Keratinocyte (primary cell): ENCODE data around the gene COL16A1.

Experiments
- CTCF ChIP-seq, 3 experiments: IDR thresholded peaks in 1 of 3; conservative IDR thresholded peaks in 1 of 3; optimal IDR thresholded peaks in 1 of 3; 2 replicates in 2 of 3; 3 replicates in 1 of 3; pipeline versions ENCODE3 to v1.5.1; 2011; ENCODE audit warnings: low read length in 3 of 3, mild to moderate bottlenecking in 3 of 3, moderate library complexity in 2 of 3, control low read depth in 1 of 3, inconsistent platforms in 1 of 3; ENCODE audit not compliant: insufficient read depth in 2 of 3; ENCODE audit errors: extremely low read depth in 1 of 3
- EZH2 ChIP-seq: IDR thresholded peaks from one replicate; pipeline ENCODE4 v1.6.1; 2012; ENCODE audit warnings: inconsistent platforms, mild to moderate bottlenecking, low read length, moderate library complexity

- TF ChIP-seq CTCF (optimal IDR thresholded peaks at IDR 0.05 in 1 of 3, IDR thresholded peaks at IDR 0.05 in 1 of 3, conservative IDR thresholded peaks at IDR 0.05 in 1 of 3; ENCODE audit: extremely low read depth in 1 of 3, insufficient read depth in 2 of 3, low read length in 3 of 3) (no peak), EZH2 (no peak)
Measured at GRCh38 chr1:31647106-31647505, 56.7 kb downstream of the COL16A1 start.
